Measurements from ENCODE around the gene TSPO2. TPM values are rescaled to one million over a fixed set of nuclear protein-coding genes. Genes with fewer than 3 reads are reported as not detected.
"Not testable (repeated sequence)": the region's sequence is repeated elsewhere in the genome, so short reads cannot be mapped to it uniquely, and the experiment has no call there.

TSPO2 gene
- total and polyA plus RNA-seq, 2 of the 4 experiments (the other 2 are of a cell fraction) = not detected

DNA sequence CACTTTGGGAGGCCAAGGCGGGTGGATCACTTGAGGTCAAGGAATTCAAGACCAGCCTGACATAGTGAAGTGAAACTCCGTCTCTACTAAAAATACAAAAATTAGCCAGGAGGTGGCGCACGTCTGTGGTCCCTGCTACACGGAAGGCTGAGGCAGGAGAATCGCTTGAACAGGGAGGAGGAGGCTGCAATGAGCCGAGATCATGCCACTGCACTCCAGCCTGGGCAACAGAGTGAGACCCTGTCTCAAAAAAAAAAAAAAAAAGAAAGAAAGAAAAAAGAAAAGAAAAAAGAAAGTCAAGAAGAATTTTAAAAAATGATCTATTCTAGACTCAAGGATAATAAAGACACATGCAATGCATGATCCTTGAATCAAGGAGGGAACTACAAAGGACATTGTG is 36.0 kb upstream of the TSPO2 start:
- H4K5ac ChIP-seq (ENCODE audit: low read depth, low read length); H2BK20ac ChIP-seq (ENCODE audit: low read depth, low read length); H3K9ac ChIP-seq (ENCODE audit: low read depth, low read length); H2BK5ac ChIP-seq (ENCODE audit: low read depth, low read length, poor library complexity, severe bottlenecking); H4K20me1 ChIP-seq (ENCODE audit: insufficient read depth, low read length); H2BK15ac ChIP-seq (ENCODE audit: low read depth, low read length); H3K4me1 ChIP-seq (ENCODE audit: control insufficient read depth, insufficient read depth, low read length); H3K9me3 ChIP-seq (ENCODE audit: control insufficient read depth, insufficient read depth, low read length); H4K91ac ChIP-seq (ENCODE audit: insufficient read depth, low read depth, low read length); CTCF ChIA-PET; BruUV-seq (replicated peaks); H3K23ac ChIP-seq (ENCODE audit: low read depth, low read length); POLR2A ChIA-PET (ENCODE audit: unreplicated experiment); H3K4me2 ChIP-seq (ENCODE audit: low read depth, low read length); H2BK120ac ChIP-seq (ENCODE audit: low read depth, low read length); H3K27ac ChIP-seq (ENCODE audit: insufficient read depth, low read length); in situ Hi-C loops (cut with MboI; ENCODE audit: low sequenced_read_pairs); H2AK5ac ChIP-seq (ENCODE audit: low read depth, low read length); H3K36me3 ChIP-seq (ENCODE audit: control insufficient read depth, insufficient read depth, low read length); H3K18ac ChIP-seq (ENCODE audit: low read depth, low read length); H3K4me3 ChIP-seq (ENCODE audit: insufficient read depth, low read depth, low read length); H3K56ac ChIP-seq (ENCODE audit: extremely low read depth, insufficient read depth, low read length); H3K14ac ChIP-seq (replicated peaks; ENCODE audit: low read depth, low read length); H2AK9ac ChIP-seq (replicated peaks; ENCODE audit: low read depth, low read length, poor library complexity); H4K8ac ChIP-seq (ENCODE audit: low read depth in 2 of 2, low read length in 2 of 2); H3K4ac ChIP-seq (ENCODE audit: low read depth, low read length); dilution Hi-C loops (cut with HindIII; ENCODE audit: low sequenced_read_pairs, unreplicated experiment); H3K79me1 ChIP-seq (ENCODE audit: low read depth in 1 of 2, low read length in 2 of 2); H3K9me1 ChIP-seq (ENCODE audit: insufficient read depth, low read length); H2AFZ ChIP-seq (replicated peaks; ENCODE audit: low read length, poor library complexity): not testable (repeated sequence)
- TF ChIP-seq SMC3 (IDR thresholded peaks at IDR 0.05; ENCODE audit: low read depth, low read length) (peak; percentile 51), RAD21 (IDR thresholded peaks at IDR 0.05; ENCODE audit: low read length) (peak; percentile 43)
- TF ChIP-seq, protein P1, sequence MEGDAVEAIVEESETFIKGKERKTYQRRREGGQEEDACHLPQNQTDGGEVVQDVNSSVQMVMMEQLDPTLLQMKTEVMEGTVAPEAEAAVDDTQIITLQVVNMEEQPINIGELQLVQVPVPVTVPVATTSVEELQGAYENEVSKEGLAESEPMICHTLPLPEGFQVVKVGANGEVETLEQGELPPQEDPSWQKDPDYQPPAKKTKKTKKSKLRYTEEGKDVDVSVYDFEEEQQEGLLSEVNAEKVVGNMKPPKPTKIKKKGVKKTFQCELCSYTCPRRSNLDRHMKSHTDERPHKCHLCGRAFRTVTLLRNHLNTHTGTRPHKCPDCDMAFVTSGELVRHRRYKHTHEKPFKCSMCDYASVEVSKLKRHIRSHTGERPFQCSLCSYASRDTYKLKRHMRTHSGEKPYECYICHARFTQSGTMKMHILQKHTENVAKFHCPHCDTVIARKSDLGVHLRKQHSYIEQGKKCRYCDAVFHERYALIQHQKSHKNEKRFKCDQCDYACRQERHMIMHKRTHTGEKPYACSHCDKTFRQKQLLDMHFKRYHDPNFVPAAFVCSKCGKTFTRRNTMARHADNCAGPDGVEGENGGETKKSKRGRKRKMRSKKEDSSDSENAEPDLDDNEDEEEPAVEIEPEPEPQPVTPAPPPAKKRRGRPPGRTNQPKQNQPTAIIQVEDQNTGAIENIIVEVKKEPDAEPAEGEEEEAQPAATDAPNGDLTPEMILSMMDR (conservative IDR thresholded peaks at IDR 0.05; ENCODE audit: low read depth, low read length) = peak; percentile 55
- intact Hi-C loops (cut with micrococcal nuclease) = loop anchor here (1.0 to 2.0 kb wide), 3 partner anchors 22 to 111 kb away; no protein-coding TSS in a partner anchor
- peaks cover 29% of the 10 kb centered on the region for H3K27me3 ChIP-seq (ENCODE audit: control insufficient read depth, insufficient read depth, low read length)
- WGBS, 2 experiments (ENCODE audit: extremely low coverage in 2 of 2, insufficient read length in 1 of 2) = no CpG with 5 or more reads among the region's 7 CpGs
- ATAC-seq (ENCODE audit: low read depth) (peak; percentile 91), DNase-seq (peak; percentile 39)

- H2BK20ac ChIP-seq (ENCODE audit: low read depth, low read length); H3K14ac ChIP-seq (replicated peaks; ENCODE audit: low read depth, low read length); H3K36me3 ChIP-seq (ENCODE audit: control insufficient read depth, insufficient read depth, low read length); BruUV-seq (replicated peaks); H2BK5ac ChIP-seq (ENCODE audit: low read depth, low read length, poor library complexity, severe bottlenecking); H3K4me1 ChIP-seq (ENCODE audit: control insufficient read depth, insufficient read depth, low read length); H3K27ac ChIP-seq (ENCODE audit: insufficient read depth, low read length); H2BK120ac ChIP-seq (ENCODE audit: low read depth, low read length); H2BK15ac ChIP-seq (ENCODE audit: low read depth, low read length); H4K5ac ChIP-seq (ENCODE audit: low read depth, low read length); H4K20me1 ChIP-seq (ENCODE audit: insufficient read depth, low read length); H3K9ac ChIP-seq (ENCODE audit: low read depth, low read length); in situ Hi-C loops (cut with MboI; ENCODE audit: low sequenced_read_pairs); ATAC-seq (ENCODE audit: low read depth); POLR2A ChIA-PET (ENCODE audit: unreplicated experiment); H3K79me1 ChIP-seq (ENCODE audit: low read depth in 1 of 2, low read length in 2 of 2); dilution Hi-C loops (cut with HindIII; ENCODE audit: low sequenced_read_pairs, unreplicated experiment); H3K18ac ChIP-seq (ENCODE audit: low read depth, low read length); H3K23ac ChIP-seq (ENCODE audit: low read depth, low read length); H2AK5ac ChIP-seq (ENCODE audit: low read depth, low read length); H3K56ac ChIP-seq (ENCODE audit: extremely low read depth, insufficient read depth, low read length); H3K9me3 ChIP-seq (ENCODE audit: control insufficient read depth, insufficient read depth, low read length); H3K9me1 ChIP-seq (ENCODE audit: insufficient read depth, low read length); H3K4ac ChIP-seq (ENCODE audit: low read depth, low read length); H2AFZ ChIP-seq (replicated peaks; ENCODE audit: low read length, poor library complexity); H3K4me3 ChIP-seq (ENCODE audit: insufficient read depth, low read depth, low read length); H4K91ac ChIP-seq (ENCODE audit: insufficient read depth, low read depth, low read length); CTCF ChIA-PET; DNase-seq; H3K4me2 ChIP-seq (ENCODE audit: low read depth, low read length); H4K8ac ChIP-seq (ENCODE audit: low read depth in 2 of 2, low read length in 2 of 2); H2AK9ac ChIP-seq (replicated peaks; ENCODE audit: low read depth, low read length, poor library complexity): not testable (repeated sequence)
- WGBS, 2 experiments (ENCODE audit: extremely low coverage in 2 of 2, insufficient read length in 1 of 2) = no CpG with 5 or more reads among the region's 4 CpGs
- H3K27me3 ChIP-seq (ENCODE audit: control insufficient read depth, insufficient read depth, low read length) = peaks cover 33% of the 10 kb centered on the region
- intact Hi-C loops (cut with micrococcal nuclease) = loop anchor here (1.0 to 2.0 kb wide), 3 partner anchors 21 to 112 kb away; no protein-coding TSS in a partner anchor
Measured at GRCh38 chr6:41006980-41007379, 35.3 kb upstream of the TSPO2 start.
